NCI-H2107 treated with DMSO at 0.1 percent for 48 hours (cell line): Measurements from ENCODE around the gene EWSR1.
"Not testable (repeated sequence)": the region's sequence is repeated elsewhere in the genome, so short reads cannot be mapped to it uniquely, and the experiment has no call there.

Experiments
- DNase-seq: peaks from one replicate; lab custom pipeline; 2025; ENCODE audit not compliant: unreplicated experiment; lab: John Stamatoyannopoulos, UW

Gene EWSR1

DNA sequence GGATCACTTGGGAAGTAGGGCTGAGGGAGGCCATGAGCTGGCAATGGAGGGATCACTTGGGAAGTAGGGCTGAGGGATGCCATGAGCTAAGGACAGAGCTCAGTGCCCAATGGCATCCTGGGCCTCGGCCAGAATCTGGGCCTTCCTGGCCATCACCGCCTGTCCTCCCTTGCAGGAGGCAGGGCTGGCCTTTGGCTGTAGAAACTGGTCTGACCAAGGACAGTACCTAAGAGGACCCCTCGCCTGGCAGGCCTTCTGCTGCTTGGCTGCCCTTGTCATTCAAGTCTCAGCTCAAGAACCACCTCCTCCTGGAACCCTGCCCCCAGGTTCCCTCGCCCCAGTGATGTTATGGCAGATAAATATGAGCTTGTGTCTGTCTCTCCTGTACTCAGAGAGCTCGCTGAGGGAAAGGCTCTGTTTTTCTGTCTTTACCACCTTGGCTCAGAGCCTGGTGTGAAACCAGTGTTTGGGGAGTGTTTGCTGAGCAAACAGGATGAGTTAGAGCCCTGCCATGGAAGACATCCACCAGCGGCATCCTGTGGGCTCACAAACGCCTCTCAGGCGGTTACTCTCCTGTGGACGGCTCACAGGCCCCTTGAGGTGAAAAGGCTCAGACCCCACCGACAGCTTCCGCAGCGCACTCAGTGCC lies 66.8 kb downstream of the EWSR1 start:
- DNase-seq = no peak

GRCh38 chr22:29335656-29336055 lies 67.6 kb downstream of the EWSR1 start:
- no peak for DNase-seq

DNA sequence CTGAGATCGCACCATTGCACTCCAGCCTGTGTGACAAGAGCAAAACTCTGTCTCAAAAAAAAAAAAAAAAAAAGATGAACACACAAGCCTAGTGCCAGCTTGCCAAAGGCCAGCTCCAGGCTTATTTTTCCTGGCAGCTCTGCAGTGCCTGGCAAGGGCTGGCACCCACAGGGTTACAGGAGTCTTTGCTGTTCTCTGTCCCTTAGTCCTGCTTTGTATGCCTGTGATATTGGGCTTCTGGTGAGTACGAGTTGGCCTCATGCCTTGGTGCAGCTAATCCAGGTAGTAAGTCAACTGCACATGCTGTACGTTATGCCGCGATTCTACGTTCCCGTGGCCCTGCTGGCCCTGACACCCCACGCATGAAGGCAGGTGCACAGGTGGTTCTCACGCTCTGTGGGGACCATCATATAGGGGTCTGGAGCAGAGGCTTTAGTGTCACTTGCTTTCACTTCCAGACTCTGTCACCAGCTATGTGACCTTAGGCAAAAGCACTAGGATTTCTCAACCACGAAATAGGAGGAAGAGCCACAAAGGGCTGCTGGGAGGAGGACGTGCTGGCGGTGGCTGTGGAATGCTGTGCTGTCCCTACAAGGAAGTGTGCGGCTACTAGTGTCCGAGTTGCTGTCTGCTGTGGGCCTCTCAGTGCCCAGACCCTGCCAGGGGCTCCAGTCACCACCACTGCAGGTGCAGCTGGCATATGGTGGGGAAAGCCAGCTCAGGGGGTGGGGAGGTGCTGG lies 68.9 kb downstream of the EWSR1 start:
- DNase-seq = no peak

- no peak for DNase-seq
Observed at GRCh38 chr22:29337631-29338284, 69.7 kb downstream of the EWSR1 start.

DNA sequence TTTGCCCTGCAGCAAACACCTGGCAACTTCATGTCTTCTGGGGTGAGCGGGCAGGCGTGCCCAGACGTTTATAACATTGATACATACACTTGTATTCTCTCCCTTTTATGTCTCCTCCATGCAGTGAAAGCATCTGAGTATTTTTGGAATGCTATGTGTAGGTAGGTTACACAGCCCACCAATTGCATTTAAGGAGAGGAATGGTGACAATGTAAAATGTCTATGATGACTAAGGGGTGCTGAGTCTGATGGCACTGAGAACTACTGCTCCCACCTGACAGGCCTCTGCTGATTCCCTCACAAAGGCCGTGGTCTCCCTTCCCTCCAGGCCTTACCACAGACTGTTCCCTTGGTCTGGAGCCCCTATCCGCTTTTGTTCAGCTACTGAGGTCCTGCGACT lies 70.3 kb downstream of the EWSR1 start:
- no peak for DNase-seq

DNA sequence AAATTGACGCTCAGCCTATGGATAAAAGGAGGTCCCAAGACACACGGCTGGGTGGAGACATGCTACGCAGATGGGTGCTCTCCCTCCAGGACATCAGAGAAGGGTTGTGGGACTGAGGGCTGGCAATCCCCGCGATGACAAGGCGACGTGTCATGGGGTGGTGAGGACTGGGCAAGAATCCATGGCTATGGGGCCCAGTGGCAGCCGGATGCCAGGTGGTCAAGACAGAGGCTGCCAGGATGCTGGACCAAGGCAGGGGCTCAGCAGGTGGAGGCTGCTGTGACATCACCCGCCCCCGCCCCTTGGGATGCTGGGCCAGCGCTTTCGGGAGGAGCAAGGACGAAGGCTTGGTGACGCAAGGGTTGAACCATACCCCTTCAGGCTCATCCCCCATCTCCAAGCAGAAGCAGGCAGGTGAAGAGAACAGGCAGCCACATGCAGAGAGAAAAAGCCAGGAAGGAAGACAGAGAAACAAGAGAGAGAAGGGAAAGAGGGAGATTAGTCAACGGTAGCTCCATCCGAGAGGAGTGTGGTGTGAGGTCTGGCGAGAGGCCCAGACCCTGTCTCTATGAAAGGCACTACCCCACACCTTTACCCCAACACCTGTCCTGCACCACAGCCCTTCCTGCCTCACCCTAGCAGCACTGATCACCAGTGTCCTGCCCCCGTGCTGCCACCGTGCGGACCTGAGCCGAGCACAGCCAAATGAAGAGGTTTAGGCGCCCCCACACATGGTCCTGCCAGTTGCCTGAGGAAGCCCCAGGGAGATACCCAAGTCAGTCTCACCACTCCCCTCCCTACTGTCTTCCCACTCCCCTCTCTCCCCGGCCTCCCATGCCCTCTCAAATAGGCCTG lies 71.5 kb downstream of the EWSR1 start:
- no peak for DNase-seq

DNA sequence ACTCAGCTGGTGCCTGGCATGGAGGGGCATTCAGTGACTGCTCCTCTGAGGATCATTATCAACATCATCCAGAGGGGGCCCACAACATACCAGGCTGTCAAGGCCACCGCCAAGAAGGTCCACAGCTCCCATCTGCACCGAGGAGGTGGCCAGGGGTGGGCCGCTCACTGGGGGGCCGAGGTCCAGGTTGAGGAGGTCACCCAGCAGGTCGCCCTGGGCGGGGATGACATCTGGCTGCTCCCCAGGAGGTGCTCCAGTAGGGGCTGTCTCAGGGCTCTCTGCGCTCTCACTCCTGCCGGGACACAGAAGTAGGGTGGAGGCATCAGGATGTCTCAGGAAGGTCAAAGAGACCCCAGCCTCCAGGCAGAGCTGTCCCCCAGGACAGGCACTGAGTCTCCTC lies 72.5 kb downstream of the EWSR1 start:
- no peak for DNase-seq

GRCh38 chr22:29341056-29341848 lies 73.2 kb downstream of the EWSR1 start:
- DNase-seq = no peak

DNA sequence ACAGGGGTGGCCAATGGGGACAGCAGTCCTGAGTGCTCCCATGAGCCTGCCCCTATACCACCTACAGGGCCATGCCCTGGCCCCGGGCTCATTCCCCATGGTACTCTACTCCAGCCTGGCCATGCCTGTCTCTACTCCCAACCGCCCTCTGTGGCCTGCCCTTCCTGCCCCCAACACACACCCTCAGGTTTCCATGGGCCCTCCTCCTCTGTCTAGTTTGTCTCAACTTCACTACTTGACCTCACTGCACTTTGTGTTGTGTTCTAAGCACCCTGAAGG lies 73.7 kb downstream of the EWSR1 start:
- no peak for DNase-seq

- no peak for DNase-seq
Observed at GRCh38 chr22:29342177-29342576, 74.1 kb downstream of the EWSR1 start.

- no peak for DNase-seq
Observed at GRCh38 chr22:29342577-29343312, 74.7 kb downstream of the EWSR1 start.

DNA sequence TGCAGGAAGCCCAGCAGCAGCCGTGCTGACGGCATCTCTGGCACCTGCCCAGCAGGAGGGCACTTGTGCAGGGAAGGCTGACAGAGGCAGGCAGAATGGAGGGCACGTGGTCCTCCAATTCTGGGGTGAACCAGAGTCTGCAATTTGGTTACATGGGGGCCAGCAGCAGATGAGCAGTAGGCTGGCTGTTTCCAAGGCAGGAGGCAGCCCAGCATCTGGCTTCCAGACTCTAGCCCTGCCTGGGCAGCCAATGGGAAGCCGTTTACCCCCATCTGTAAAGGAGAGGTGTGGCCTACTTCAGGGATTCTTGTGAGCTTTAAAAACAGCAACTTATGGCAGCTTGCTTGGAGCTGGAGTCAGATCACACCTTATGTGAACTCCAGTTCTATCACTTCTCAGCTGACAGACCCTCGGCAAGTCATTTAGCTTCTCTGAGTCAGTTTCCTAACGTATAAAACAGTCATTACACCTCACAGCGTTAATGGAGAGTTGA lies 75.3 kb downstream of the EWSR1 start:
- peak; percentile 27 for DNase-seq

DNA sequence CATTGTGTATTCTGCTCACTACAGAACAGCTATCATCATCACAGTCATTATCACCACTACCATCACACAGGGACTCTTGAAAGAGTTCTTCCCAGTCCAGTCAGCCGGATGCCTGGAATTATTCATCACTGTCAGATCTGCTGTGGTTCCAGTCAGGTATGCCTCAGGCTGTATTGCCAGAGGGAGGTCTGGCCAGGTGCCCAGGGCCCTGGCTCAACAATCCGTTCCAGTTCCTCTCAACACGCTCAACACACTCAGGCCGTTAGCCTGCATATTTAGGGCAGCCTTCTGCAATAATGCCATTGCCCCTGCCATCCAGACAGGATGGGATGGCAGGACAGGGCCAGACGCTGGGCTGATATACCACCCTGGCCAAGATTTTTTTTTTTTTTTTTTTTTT lies 76.1 kb downstream of the EWSR1 start:
- peak; percentile 63 for DNase-seq

GRCh38 chr22:29344889-29345288 lies 76.8 kb downstream of the EWSR1 start:
- not testable (repeated sequence) for DNase-seq

DNA sequence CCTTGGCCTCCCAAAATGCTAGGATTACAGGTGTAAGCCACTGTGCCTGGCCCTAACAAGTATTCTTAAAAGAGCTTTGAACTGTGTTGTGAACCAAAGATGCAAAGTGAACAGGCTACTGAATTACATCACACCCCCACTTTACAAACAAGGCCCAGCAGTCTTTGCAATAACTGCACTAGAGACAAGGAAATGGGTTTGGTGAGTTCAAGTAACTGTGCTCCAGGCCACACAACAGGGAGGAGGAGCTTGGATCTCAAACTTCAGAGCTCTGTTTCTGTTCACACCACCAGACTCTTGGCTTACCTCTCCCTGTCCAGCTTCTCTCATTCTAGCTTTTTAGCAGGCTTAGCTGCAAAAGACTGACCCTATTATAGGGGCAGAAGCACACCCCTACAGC lies 77.9 kb downstream of the EWSR1 start:
- no peak for DNase-seq

DNA sequence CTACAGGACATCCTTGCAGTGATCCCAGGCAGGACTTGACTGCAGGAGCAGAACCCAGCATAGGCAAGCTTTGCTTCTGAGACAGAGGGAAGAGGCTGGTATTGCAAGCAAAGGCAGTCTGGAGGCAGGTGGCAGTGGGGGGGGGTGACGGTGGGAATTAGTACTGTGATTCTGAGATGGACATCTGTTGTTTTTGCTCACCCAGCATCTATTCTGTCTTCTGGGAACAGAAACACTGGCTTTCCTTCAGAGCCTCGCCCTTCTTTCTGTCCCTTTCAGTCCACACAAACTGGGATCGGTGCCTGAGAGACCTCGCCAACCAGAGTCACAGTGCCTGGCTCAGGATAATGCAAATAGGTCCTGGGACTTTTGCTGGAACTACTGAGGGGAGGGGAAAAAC lies 78.6 kb downstream of the EWSR1 start:
- DNase-seq = no peak

- no peak for DNase-seq
Observed at GRCh38 chr22:29348041-29348440, 80.0 kb downstream of the EWSR1 start.

DNA sequence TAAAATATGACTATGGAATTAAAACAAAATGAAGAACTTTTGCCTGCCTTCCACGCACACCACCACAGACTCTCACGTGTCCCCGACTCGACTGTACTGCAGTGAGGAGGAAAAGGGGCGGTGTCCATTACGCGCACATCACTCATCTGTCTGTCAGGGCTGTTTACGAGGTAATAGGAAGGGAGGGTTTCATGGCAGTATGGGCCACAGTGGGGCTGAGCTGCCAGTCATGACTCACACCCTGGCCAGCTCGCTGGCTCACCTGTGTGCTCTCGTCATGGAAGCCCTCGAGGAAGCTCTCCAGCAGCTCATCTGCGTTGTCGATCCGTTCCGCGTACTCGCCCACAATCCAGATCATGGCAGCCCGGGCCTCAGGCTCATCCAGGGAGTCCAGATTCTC lies 80.9 kb downstream of the EWSR1 start:
- DNase-seq = no peak
